Osteoblast (primary cell): ENCODE results near the gene FBXL19. TPM values are rescaled to one million over a fixed set of nuclear protein-coding genes. Genes with fewer than 3 reads are reported as not detected.
A peak's percentile ranks its signal among the peaks of the same experiment; 100 is the strongest.

Experiments used
- DNase-seq: peaks from one replicate; pipeline ENCODE4 v3.0.0; 2011; ENCODE audit warnings: low spot score, mixed read lengths; ENCODE audit not compliant: insufficient read length; ENCODE audit errors: missing footprints
- H2AFZ ChIP-seq: 2 replicates; pipeline ENCODE4 v1.6.0; 2011; ENCODE audit warnings: mild to moderate bottlenecking, low read length
- H3K27ac ChIP-seq: 2 replicates; pipeline ENCODE4 v1.5.1; 2011; ENCODE audit warnings: mild to moderate bottlenecking, low read depth, low read length, moderate library complexity
- H3K27me3 ChIP-seq: 2 replicates; pipeline ENCODE4 v1.6.0; 2012; ENCODE audit warnings: mild to moderate bottlenecking, control low read depth, inconsistent platforms, low read length, moderate library complexity; ENCODE audit not compliant: insufficient read depth
- H3K36me3 ChIP-seq: 2 replicates; pipeline ENCODE4 v1.5.1; 2011; ENCODE audit warnings: mild to moderate bottlenecking, low read length, control low read depth, moderate library complexity; ENCODE audit not compliant: insufficient read depth
- H3K4me1 ChIP-seq: 2 replicates; pipeline ENCODE4 v1.5.1; 2011; ENCODE audit warnings: mild to moderate bottlenecking, low read length, control low read depth, moderate library complexity; ENCODE audit not compliant: insufficient read depth
- H3K4me2 ChIP-seq: 2 replicates; pipeline ENCODE4 v1.6.0; 2011; ENCODE audit warnings: mild to moderate bottlenecking, low read length; ENCODE audit not compliant: insufficient read depth
- H3K4me3 ChIP-seq: fragments of 200-600 bp; sonication (generic); 3 replicates; pipeline ENCODE4 v1.5.1; 2012; ENCODE audit warnings: mild to moderate bottlenecking, low read length, inconsistent platforms; ENCODE audit not compliant: insufficient read depth
- H3K79me2 ChIP-seq: 2 replicates; pipeline ENCODE4 v1.6.0; 2012; ENCODE audit warnings: mild to moderate bottlenecking, low read length, control low read depth, inconsistent platforms; ENCODE audit not compliant: insufficient read depth
- H3K9me3 ChIP-seq: 2 replicates; pipeline ENCODE4 v1.5.1; 2011; ENCODE audit warnings: low read depth, low read length, control low read depth
- H4K20me1 ChIP-seq: 2 replicates; pipeline ENCODE4 v1.6.0; 2012; ENCODE audit warnings: mild to moderate bottlenecking, low read length, control low read depth; ENCODE audit not compliant: insufficient read depth
- total RNA-seq: library from RNA; depleted of rRNA; stranded (reverse); fragments of >200 nt; gene quantifications from 2 replicates; pipeline ENCODE4 v1.2.3, GENCODE V29; 2012
- TF ChIP-seq, protein P1 (sequence below): IDR thresholded peaks from 2 replicates; pipeline ENCODE4 v1.5.1; 2011; ENCODE audit warnings: mild to moderate bottlenecking, low read depth, low read length, moderate library complexity; ENCODE audit errors: extremely low read depth

FBXL19 gene
- total RNA-seq, 1 donor: 14.5 TPM

DNA sequence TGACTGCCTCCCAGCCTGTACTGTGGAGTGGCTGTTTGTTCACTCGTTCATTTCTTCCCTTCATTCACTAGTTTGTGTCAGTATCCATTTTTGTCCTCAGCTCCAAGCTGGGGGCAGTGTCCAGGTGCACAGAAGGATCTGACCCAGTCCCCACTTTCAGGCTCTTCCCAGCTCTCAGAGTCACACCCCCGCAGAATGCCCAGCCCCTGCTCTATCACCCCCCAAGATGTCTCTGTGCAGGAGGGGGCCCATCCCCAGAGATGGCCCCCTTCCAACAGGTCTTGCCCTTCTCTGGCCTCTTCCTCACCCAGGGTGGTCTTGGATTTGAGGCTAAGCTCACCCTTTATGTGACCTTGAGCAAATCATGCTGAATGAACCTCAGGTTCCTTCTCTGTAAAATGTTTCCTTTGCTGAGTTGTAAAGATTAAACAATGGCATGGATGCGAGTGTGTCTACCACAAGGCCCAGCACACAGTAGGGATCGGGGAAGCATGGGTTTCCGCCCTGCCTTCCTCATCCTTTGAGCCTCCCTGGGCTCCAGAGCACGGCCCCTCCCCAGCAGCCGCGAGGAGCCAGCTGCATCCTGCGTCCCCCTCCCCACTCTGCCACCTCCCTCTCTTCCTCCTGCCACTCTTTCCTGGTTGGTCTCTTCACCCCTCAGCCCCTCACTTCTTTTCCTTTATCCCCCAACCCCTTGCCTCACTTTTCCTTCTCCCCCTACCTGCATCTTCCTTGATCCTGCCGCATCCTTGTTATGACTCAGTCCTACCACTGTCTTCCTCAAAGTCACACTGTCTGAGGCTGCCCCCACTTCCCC, 2.8 kb downstream of the FBXL19 start:
- Histone ChIP-seq H4K20me1 (peaks cover 9% of the 10 kb centered on the region), H3K4me1 (peaks cover 18% of the 10 kb centered on the region), H2AFZ (no peak overlapping the region), H3K27me3 (no peaks in the 10 kb centered on the region), H3K36me3 (peaks cover 35% of the 10 kb centered on the region), H3K4me2 (no peak overlapping the region), H3K9me3 (no peaks in the 10 kb centered on the region), H3K4me3 (no peak overlapping the region), H3K79me2 (peaks cover 7% of the 10 kb centered on the region), H3K27ac (no peak overlapping the region)
- peak; percentile 68 for DNase-seq
- TF ChIP-seq, protein P1, sequence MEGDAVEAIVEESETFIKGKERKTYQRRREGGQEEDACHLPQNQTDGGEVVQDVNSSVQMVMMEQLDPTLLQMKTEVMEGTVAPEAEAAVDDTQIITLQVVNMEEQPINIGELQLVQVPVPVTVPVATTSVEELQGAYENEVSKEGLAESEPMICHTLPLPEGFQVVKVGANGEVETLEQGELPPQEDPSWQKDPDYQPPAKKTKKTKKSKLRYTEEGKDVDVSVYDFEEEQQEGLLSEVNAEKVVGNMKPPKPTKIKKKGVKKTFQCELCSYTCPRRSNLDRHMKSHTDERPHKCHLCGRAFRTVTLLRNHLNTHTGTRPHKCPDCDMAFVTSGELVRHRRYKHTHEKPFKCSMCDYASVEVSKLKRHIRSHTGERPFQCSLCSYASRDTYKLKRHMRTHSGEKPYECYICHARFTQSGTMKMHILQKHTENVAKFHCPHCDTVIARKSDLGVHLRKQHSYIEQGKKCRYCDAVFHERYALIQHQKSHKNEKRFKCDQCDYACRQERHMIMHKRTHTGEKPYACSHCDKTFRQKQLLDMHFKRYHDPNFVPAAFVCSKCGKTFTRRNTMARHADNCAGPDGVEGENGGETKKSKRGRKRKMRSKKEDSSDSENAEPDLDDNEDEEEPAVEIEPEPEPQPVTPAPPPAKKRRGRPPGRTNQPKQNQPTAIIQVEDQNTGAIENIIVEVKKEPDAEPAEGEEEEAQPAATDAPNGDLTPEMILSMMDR: no peak

DNA sequence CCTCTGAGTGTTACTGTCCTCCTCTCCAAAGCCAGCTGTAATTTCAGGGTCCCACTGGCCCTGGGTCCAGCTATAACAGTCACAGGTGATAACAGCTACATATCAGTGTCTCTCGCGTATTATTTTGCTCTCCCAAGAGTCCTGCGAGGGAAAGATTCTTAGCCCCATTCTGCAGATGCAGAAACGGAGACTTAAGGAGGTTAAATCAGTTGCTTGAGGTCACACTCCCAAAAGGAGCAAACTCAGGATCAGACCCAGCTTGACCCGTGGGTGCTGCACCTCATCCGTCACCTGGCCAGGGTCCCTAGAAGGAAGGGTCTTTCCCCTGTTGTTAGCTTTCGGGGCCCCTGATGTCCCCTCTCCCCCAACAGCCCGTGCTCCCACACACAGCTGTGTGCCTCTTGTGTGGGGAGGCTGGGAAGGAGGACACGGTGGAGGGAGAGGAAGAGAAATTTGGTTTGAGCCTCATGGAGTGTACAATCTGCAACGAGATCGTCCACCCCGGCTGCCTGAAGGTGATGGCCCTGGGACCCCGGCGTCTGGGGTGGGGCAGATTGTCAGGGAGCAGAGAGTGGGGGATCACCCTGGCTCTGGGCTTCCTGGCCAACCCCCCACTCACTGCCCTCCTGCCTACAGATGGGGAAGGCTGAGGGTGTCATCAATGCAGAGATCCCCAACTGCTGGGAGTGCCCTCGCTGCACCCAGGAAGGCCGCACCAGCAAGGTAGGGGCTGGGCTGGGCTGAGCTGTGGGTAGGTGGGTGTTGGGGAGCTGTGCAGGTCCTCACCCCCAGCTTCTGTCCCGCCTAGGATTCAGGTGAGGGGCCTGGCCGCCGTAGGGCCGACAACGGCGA, 3.8 kb downstream of the FBXL19 start:
- TF ChIP-seq, protein P1: no peak
- Histone ChIP-seq H3K79me2 (peaks cover 7% of the 10 kb centered on the region), H3K36me3 (peaks cover 37% of the 10 kb centered on the region), H3K4me2 (no peak overlapping the region), H3K4me1 (peaks cover 10% of the 10 kb centered on the region), H2AFZ (no peak overlapping the region), H3K9me3 (no peaks in the 10 kb centered on the region), H4K20me1 (peaks cover 9% of the 10 kb centered on the region), H3K4me3 (no peak overlapping the region), H3K27me3 (no peaks in the 10 kb centered on the region), H3K27ac (no peak overlapping the region)
- DNase-seq: peak; percentile 66

DNA sequence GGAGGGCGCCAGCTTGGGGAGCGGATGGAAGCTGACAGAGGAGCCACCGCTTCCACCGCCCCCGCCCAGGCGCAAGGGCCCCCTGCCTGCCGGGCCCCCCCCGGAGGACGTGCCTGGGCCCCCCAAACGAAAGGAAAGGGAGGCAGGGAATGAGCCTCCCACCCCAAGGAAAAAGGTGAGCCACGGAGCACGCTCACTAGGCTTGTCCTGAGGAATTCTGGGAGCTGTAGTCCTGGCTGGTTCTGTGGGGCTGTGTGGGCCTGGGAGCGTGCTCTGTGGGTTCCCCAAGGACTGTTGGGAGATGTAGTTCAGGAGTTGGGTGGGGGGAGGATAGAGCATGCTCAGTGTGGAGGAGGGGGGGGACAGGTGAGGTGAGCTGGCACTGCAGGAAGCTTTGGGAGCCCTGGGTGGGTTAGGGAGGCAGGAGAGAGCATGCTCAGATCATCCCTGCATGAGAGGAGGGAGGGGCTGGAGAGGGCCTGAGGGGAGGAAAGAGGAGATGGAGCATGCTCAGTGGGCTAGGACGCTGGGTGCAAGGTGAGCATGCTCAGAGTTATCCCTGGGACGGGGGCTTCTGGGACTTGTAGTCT, 4.5 kb downstream of the FBXL19 start:
- Histone ChIP-seq H3K4me3 (no peak overlapping the region), H3K9me3 (no peaks in the 10 kb centered on the region), H3K79me2 (peaks cover 7% of the 10 kb centered on the region), H4K20me1 (peaks cover 9% of the 10 kb centered on the region), H3K27ac (no peak overlapping the region), H2AFZ (no peak overlapping the region), H3K4me2 (no peak overlapping the region), H3K27me3 (no peaks in the 10 kb centered on the region), H3K36me3 (peaks cover 44% of the 10 kb centered on the region), H3K4me1 (peaks cover 10% of the 10 kb centered on the region)
- peak; percentile 95 for DNase-seq
- TF ChIP-seq, protein P1: no peak

DNA sequence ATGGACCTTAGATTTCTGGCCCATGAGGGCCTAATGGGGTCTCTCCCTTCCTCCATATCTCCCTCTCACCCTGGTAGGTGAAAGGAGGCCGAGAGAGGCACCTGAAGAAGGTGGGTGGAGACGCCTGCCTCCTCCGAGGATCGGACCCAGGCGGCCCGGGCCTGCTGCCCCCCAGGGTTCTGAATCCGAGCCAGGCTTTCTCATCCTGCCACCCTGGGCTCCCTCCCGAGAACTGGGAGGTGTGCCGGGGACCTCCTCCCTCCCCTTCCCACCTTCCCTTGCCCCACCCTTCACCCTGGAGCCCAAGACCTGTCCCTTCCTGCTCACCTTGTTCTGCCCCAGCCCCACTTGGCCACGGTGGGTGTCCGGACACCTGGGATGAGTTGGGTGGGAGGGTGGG, 5.0 kb downstream of the FBXL19 start:
- H3K27ac ChIP-seq: no peak overlapping the region
- H2AFZ ChIP-seq: no peak overlapping the region
- peaks cover 9% of the 10 kb centered on the region for H4K20me1 ChIP-seq
- H3K4me1 ChIP-seq: peaks cover 10% of the 10 kb centered on the region
- DNase-seq: no peak
- H3K4me2 ChIP-seq: no peak overlapping the region
- H3K9me3 ChIP-seq: no peaks in the 10 kb centered on the region
- peaks cover 45% of the 10 kb centered on the region for H3K36me3 ChIP-seq
- TF ChIP-seq, protein P1: no peak
- H3K79me2 ChIP-seq: peaks cover 7% of the 10 kb centered on the region
- no peaks in the 10 kb centered on the region for H3K27me3 ChIP-seq
- H3K4me3 ChIP-seq: no peak overlapping the region
